Tibial nerve (tissue), 4 donors: ENCODE measurements around the gene RTP2. TPM values are rescaled to one million over a fixed set of nuclear protein-coding genes. Genes with fewer than 3 reads are reported as not detected.

Experiments
- DNase-seq, 2 donors: peaks; one replicate each; pipeline ENCODE4 v3.0.0-alpha.2; 2019; ENCODE audit warnings: low spot score in 2 of 2
- H3K27ac ChIP-seq, 4 donors: fragments of 200-600 bp; sonication (generic) in 3 of 4; one replicate each; pipeline ENCODE4 v1.5.1; 2017 to 2019; ENCODE audit warnings: mild to moderate bottlenecking in 1 of 4
- H3K27me3 ChIP-seq, 2 donors: fragments of 200-600 bp; sonication (generic) in 1 of 2; one replicate each; pipeline versions ENCODE4 v1.5.1 to v1.6.0; 2017 to 2019
- H3K36me3 ChIP-seq, 3 donors: fragments of 200-600 bp; sonication (generic); one replicate each; pipeline ENCODE4 v1.5.1; 2018 to 2019
- H3K4me1 ChIP-seq, 4 donors: fragments of 200-600 bp; sonication (generic) in 3 of 4; one replicate each; pipeline ENCODE4 v1.5.1; 2017 to 2019
- H3K4me3 ChIP-seq, 4 donors: fragments of 200-600 bp; sonication (generic) in 3 of 4; one replicate each; pipeline ENCODE4 v1.5.1; 2017 to 2019; ENCODE audit warnings: mild to moderate bottlenecking in 1 of 4, moderate library complexity in 1 of 4
- H3K9me3 ChIP-seq, 4 donors: fragments of 200-600 bp; sonication (generic) in 3 of 4; one replicate each; pipeline ENCODE4 v1.5.1; 2017 to 2019
- CTCF ChIP-seq, 5 experiments: fragments of 200-600 bp in 3 of 5; fragments of 450-650 bp in 2 of 5; sonication (generic) in 3 of 5; IDR thresholded peaks; one replicate each; pipeline ENCODE4 v1.5.1; 2016 to 2019; ENCODE audit warnings: antibody characterized with exemption in 5 of 5, mild to moderate bottlenecking in 3 of 5, moderate library complexity in 2 of 5
- EP300 ChIP-seq, 2 donors: sonication (generic); formaldehyde crosslinking; IDR thresholded peaks; one replicate each; pipeline ENCODE4 v1.6.1; 2017; ENCODE audit warnings: antibody characterized with exemption in 2 of 2, mild to moderate bottlenecking in 1 of 2
- POLR2A ChIP-seq, 2 donors: fragments of 450-650 bp; IDR thresholded peaks; one replicate each; pipeline ENCODE4 v1.6.1; 2017; ENCODE audit warnings: antibody characterized with exemption in 2 of 2, mild to moderate bottlenecking in 2 of 2, moderate library complexity in 2 of 2
- WGBS, 2 donors: methylation state at CpG; one replicate each; pipeline ENCODE4 v1.1.5; 2018; 5-methylcytosine and 5-hydroxymethylcytosine counted together
- total RNA-seq, 4 donors: library from RNA; depleted of rRNA; stranded (reverse); fragments of >200 nt; gene quantifications; one replicate each; pipeline ENCODE4 v1.1.0, GENCODE V29; 2016

The RTP2 gene
- total RNA-seq, 4 donors from 2014 or later = not detected

GRCh38 chr3:187694801-187695200 lies 7.6 kb downstream of the RTP2 start:
- no peaks in the 10 kb centered on the region for H3K4me1 ChIP-seq
- no peak for TF ChIP-seq POLR2A (IDR thresholded peaks at IDR 0.05)
- TF ChIP-seq CTCF (IDR thresholded peaks at IDR 0.05) = no peak
- TF ChIP-seq EP300 (IDR thresholded peaks at IDR 0.05) = no peak
- H3K27me3 ChIP-seq = no peaks in the 10 kb centered on the region
- no peaks in the 10 kb centered on the region for H3K36me3 ChIP-seq
- H3K27ac ChIP-seq = no peak overlapping the region
- WGBS, 2 donors = 73 to 81% methylated on average over 3 of the region's 3 CpGs
- H3K9me3 ChIP-seq = no peaks in the 10 kb centered on the region
- no peak overlapping the region for H3K4me3 ChIP-seq
- DNase-seq = no peak

- no peak overlapping the region for H3K4me3 ChIP-seq
- TF ChIP-seq EP300 (IDR thresholded peaks at IDR 0.05) (no peak), POLR2A (IDR thresholded peaks at IDR 0.05) (no peak), CTCF (IDR thresholded peaks at IDR 0.05) (no peak)
- DNase-seq = no peak
- H3K9me3 ChIP-seq = no peaks in the 10 kb centered on the region
- H3K4me1 ChIP-seq = no peaks in the 10 kb centered on the region
- H3K27ac ChIP-seq = no peak overlapping the region
- H3K36me3 ChIP-seq = no peaks in the 10 kb centered on the region
- 94 to 100% methylated on average over 1 of the region's 1 CpG for WGBS, 2 donors
- no peaks in the 10 kb centered on the region for H3K27me3 ChIP-seq
Observed at GRCh38 chr3:187693431-187693830, 8.9 kb downstream of the RTP2 start.

- no peak overlapping the region for H3K4me3 ChIP-seq
- no peaks in the 10 kb centered on the region for H3K36me3 ChIP-seq
- no peaks in the 10 kb centered on the region for H3K4me1 ChIP-seq
- H3K27ac ChIP-seq = no peak overlapping the region
- 80 to 82% methylated on average over 4 of the region's 4 CpGs for WGBS, 2 donors
- DNase-seq = no peak
- peaks cover 0 to 20% (median 0%) of the 10 kb centered on the region in 4 donors for H3K9me3 ChIP-seq
- TF ChIP-seq POLR2A (IDR thresholded peaks at IDR 0.05) (no peak), EP300 (IDR thresholded peaks at IDR 0.05) (no peak), CTCF (IDR thresholded peaks at IDR 0.05) (no peak)
- no peaks in the 10 kb centered on the region for H3K27me3 ChIP-seq
Observed at GRCh38 chr3:187689984-187690383, 12.4 kb downstream of the RTP2 start.

GRCh38 chr3:187686621-187687273 lies 15.6 kb downstream of the RTP2 start:
- no peak for DNase-seq
- WGBS, 2 donors = 91% methylated on average over 5 of the region's 5 CpGs

More at GRCh38 chr3:187686621-187687273, 15.6 kb downstream of the RTP2 start:
- TF ChIP-seq EP300 (IDR thresholded peaks at IDR 0.05) = no peak
- no peak for TF ChIP-seq CTCF (IDR thresholded peaks at IDR 0.05)
- TF ChIP-seq POLR2A (IDR thresholded peaks at IDR 0.05) = no peak
- H3K4me3 ChIP-seq = no peak overlapping the region
- H3K9me3 ChIP-seq = peaks cover 0 to 26% (median 0%) of the 10 kb centered on the region in 4 donors
- no peaks in the 10 kb centered on the region for H3K4me1 ChIP-seq
- no peaks in the 10 kb centered on the region for H3K27me3 ChIP-seq
- no peaks in the 10 kb centered on the region for H3K36me3 ChIP-seq
- H3K27ac ChIP-seq = no peak overlapping the region
